SU-DHL-6 (cell line): ENCODE measurements around the gene IMPDH2.

Source experiments
- H2AFZ ChIP-seq: fragments of 200-600 bp; sonication (generic); 2 replicates; pipeline ENCODE4 v1.6.1; 2014; ENCODE audit warnings: low read depth, mild to moderate bottlenecking, moderate library complexity, mixed read lengths, antibody characterized with exemption, low read length; ENCODE audit not compliant: severe bottlenecking
- H3F3A ChIP-seq: fragments of 200-600 bp; shearing (Covaris generic); 2 replicates; pipeline ENCODE4 v1.6.0; 2016; ENCODE audit warnings: antibody characterized with exemption, mild to moderate bottlenecking; ENCODE audit not compliant: insufficient read depth
- H3K27ac ChIP-seq: fragments of 200-600 bp; sonication (generic); 2 replicates; pipeline ENCODE4 v1.5.1; 2016; ENCODE audit warnings: low read depth, mild to moderate bottlenecking, low read length, moderate library complexity, mixed read lengths
- H3K27me3 ChIP-seq: fragments of 200-600 bp; sonication (generic), shearing (Covaris generic); 2 replicates; pipeline ENCODE4 v1.6.0; 2014; ENCODE audit warnings: mild to moderate bottlenecking, low read length
- H3K36me3 ChIP-seq: fragments of 200-600 bp; sonication (generic); 2 replicates; pipeline ENCODE4 v1.6.1; 2014; ENCODE audit warnings: mild to moderate bottlenecking, low read length, mixed read lengths
- H3K4me2 ChIP-seq: fragments of 300-600, 200-600 bp; shearing (Covaris generic), sonication (generic); 2 replicates; pipeline ENCODE4 v1.6.0; 2014; ENCODE audit warnings: low read length, low read depth, mild to moderate bottlenecking; ENCODE audit not compliant: poor library complexity, severe bottlenecking
- H3K4me3 ChIP-seq: fragments of 200-600 bp; sonication (generic); 2 replicates; pipeline ENCODE4 v1.5.1; 2014; ENCODE audit warnings: antibody characterized with exemption, low read length, mild to moderate bottlenecking, mixed read lengths; ENCODE audit not compliant: insufficient read depth, poor library complexity, severe bottlenecking
- H3K79me2 ChIP-seq: fragments of 200-600 bp; sonication (generic); 2 replicates; pipeline ENCODE4 v1.6.1; 2014; ENCODE audit warnings: mild to moderate bottlenecking, low read length, moderate library complexity; ENCODE audit not compliant: insufficient read depth
- H3K9ac ChIP-seq: fragments of 200-600 bp; sonication (generic); 2 replicates; pipeline ENCODE4 v1.7.0; 2014; ENCODE audit warnings: mild to moderate bottlenecking, low read length
- H3K9me2 ChIP-seq: fragments of 200-600 bp; sonication (generic); replicated peaks from 2 replicates; pipeline ENCODE4 v1.6.1; 2014; ENCODE audit warnings: low read length; ENCODE audit not compliant: insufficient read depth
- H3K9me3 ChIP-seq: fragments of 200-600 bp; sonication (generic); 2 replicates; pipeline ENCODE4 v1.6.1; 2014; ENCODE audit warnings: low read length, mixed read lengths; ENCODE audit not compliant: insufficient read depth
- H4K20me1 ChIP-seq: fragments of 200-600 bp; sonication (generic); 2 replicates; pipeline ENCODE4 v1.6.1; 2014; ENCODE audit warnings: low read depth, mild to moderate bottlenecking, antibody characterized with exemption, low read length, moderate library complexity, mixed read lengths
- CTCF ChIP-seq: fragments of 200-600 bp; sonication (generic); IDR thresholded peaks from one replicate; pipeline ENCODE4 v1.5.1; 2017; ENCODE audit warnings: antibody characterized with exemption, mild to moderate bottlenecking, low read length, moderate library complexity; ENCODE audit not compliant: insufficient read depth, poor library complexity, severe bottlenecking
- EZH2phosphoT487 ChIP-seq: fragments of 200-600 bp; sonication (generic), shearing (Covaris generic); conservative IDR thresholded peaks from 2 replicates; pipeline ENCODE4 v1.6.1; 2018; ENCODE audit warnings: mild to moderate bottlenecking, antibody characterized with exemption, low read length, moderate library complexity, mixed read lengths

Gene IMPDH2

GRCh38 chr3:49025793-49026520 lies 3.2 kb downstream of the IMPDH2 start:
- no peaks in the 10 kb centered on the region for H3K9me3 ChIP-seq
- no peak overlapping the region for H3K4me3 ChIP-seq
- 0 out of 2 replicates have a peak, but pooled peaks cover 11% of the 10 kb centered on the region for H3K36me3 ChIP-seq
- no peaks in the 10 kb centered on the region for H4K20me1 ChIP-seq
- H3K79me2 ChIP-seq, result peaks cover 30% of the 10 kb centered on the region
- H3F3A ChIP-seq, result peaks cover 33% of the 10 kb centered on the region
- H3K4me2 ChIP-seq, result peak overlapping the region; percentile 21
- no peak overlapping the region for H3K9ac ChIP-seq
- TF ChIP-seq EZH2phosphoT487 (no peak), CTCF (no peak)
- no peaks in the 10 kb centered on the region for H3K9me2 ChIP-seq
- no peaks in the 10 kb centered on the region for H3K27me3 ChIP-seq
- H3K27ac ChIP-seq, result peak overlapping the region; percentile 61
- H2AFZ ChIP-seq, result no peak overlapping the region

- no peaks in the 10 kb centered on the region for H3K9me3 ChIP-seq
- H3K9ac ChIP-seq, result no peak overlapping the region
- H3K36me3 ChIP-seq, result 0 out of 2 replicates have a peak, but pooled peaks cover 11% of the 10 kb centered on the region
- no peaks in the 10 kb centered on the region for H3K9me2 ChIP-seq
- H3K79me2 ChIP-seq, result peaks cover 35% of the 10 kb centered on the region
- peak overlapping the region; percentile 21 for H3K4me2 ChIP-seq
- H2AFZ ChIP-seq, result no peak overlapping the region
- H3K27ac ChIP-seq, result peak overlapping the region; percentile 61
- H4K20me1 ChIP-seq, result no peaks in the 10 kb centered on the region
- H3K4me3 ChIP-seq, result no peak overlapping the region
- TF ChIP-seq EZH2phosphoT487, result no peak
- TF ChIP-seq CTCF, result no peak
- H3K27me3 ChIP-seq, result no peaks in the 10 kb centered on the region
- peaks cover 26% of the 10 kb centered on the region for H3F3A ChIP-seq
Measured at GRCh38 chr3:49025005-49025792, 4.0 kb downstream of the IMPDH2 start.

- Histone ChIP-seq H3K27ac (peak overlapping the region; percentile 61; the same call in 1 of the 2 replicates), H3K4me3 (no peak overlapping the region), H3K9me2 (no peaks in the 10 kb centered on the region), H3K9ac (no peak overlapping the region), H3K36me3 (0 out of 2 replicates have a peak, but pooled peaks cover 11% of the 10 kb centered on the region), H3K27me3 (no peaks in the 10 kb centered on the region), H4K20me1 (no peaks in the 10 kb centered on the region), H2AFZ (no peak overlapping the region), H3K9me3 (no peaks in the 10 kb centered on the region), H3K4me2 (no peak overlapping the region), H3K79me2 (peaks cover 39% of the 10 kb centered on the region), H3F3A (peaks cover 18% of the 10 kb centered on the region)
- TF ChIP-seq CTCF (no peak), EZH2phosphoT487 (no peak)
Measured at GRCh38 chr3:49024449-49024848, 4.7 kb downstream of the IMPDH2 start.
